ENCODE measurements around the gene HS1BP3. TPM values are rescaled to one million over a fixed set of nuclear protein-coding genes. Genes with fewer than 3 reads are reported as not detected.
A peak's percentile ranks its signal among the peaks of the same experiment; 100 is the strongest.

Gene HS1BP3
- total and polyA plus RNA-seq, 2 of the 13 experiments (the other 11 are each of a cell fraction or from before 2014, with no cell fraction given), result 15.2 to 22.0 TPM

GRCh38 chr2:20676353-20677215, 25.7 kb upstream of the HS1BP3 start (continued):
- TF ChIP-seq ZSCAN25 (CRISPR knock-in tag; IDR thresholded peaks at IDR 0.05), result peak; percentile 75; the same call in 1 of the 2 replicates
- TF ChIP-seq, protein P1, sequence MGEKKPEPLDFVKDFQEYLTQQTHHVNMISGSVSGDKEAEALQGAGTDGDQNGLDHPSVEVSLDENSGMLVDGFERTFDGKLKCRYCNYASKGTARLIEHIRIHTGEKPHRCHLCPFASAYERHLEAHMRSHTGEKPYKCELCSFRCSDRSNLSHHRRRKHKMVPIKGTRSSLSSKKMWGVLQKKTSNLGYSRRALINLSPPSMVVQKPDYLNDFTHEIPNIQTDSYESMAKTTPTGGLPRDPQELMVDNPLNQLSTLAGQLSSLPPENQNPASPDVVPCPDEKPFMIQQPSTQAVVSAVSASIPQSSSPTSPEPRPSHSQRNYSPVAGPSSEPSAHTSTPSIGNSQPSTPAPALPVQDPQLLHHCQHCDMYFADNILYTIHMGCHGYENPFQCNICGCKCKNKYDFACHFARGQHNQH (CRISPR knock-in tag; IDR thresholded peaks at IDR 0.05), result peak; percentile 97; the same call in 1 of the 2 replicates
- TF ChIP-seq ATF6 (CRISPR knock-in tag; conservative IDR thresholded peaks at IDR 0.05), result peak; percentile 96
- TF ChIP-seq PCBP2 (optimal IDR thresholded peaks at IDR 0.05; ENCODE audit: low read depth, low read length, poor library complexity, severe bottlenecking), result no peak
- TF ChIP-seq ZFP36L1 (CRISPR knock-in tag; IDR thresholded peaks at IDR 0.05), result no peak; the same call in 1 of the 2 replicates
- TF ChIP-seq, protein P2, sequence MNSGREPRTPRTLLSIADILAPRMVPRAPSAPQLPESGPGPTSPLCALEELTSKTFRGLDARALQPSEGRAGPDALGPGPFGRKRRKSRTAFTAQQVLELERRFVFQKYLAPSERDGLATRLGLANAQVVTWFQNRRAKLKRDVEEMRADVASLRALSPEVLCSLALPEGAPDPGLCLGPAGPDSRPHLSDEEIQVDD (CRISPR knock-in tag; IDR thresholded peaks at IDR 0.05; ENCODE audit: borderline replicate concordance), result peak; percentile 74; the same call in 1 of the 2 replicates
- peak; percentile 48; the same call in 1 of the 2 replicates for TF ChIP-seq MAZ (IDR thresholded peaks at IDR 0.05; ENCODE audit: borderline replicate concordance, low read depth, low read length)
- peak; percentile 76 for TF ChIP-seq MAZ (CRISPR knock-in tag; IDR thresholded peaks at IDR 0.05; ENCODE audit: low read depth)
- peak; percentile 97 for TF ChIP-seq TARDBP (CRISPR knock-in tag; IDR thresholded peaks at IDR 0.05)
- peak; percentile 40; the same call in 1 of the 2 replicates for TF ChIP-seq TBX3 (IDR thresholded peaks at IDR 0.05; ENCODE audit: borderline replicate concordance)
- no peak for TF ChIP-seq PAWR (CRISPR knock-in tag; IDR thresholded peaks at IDR 0.05; ENCODE audit: borderline replicate concordance)
- TF ChIP-seq TBX2 (CRISPR knock-in tag; IDR thresholded peaks at IDR 0.05; ENCODE audit: borderline replicate concordance), result peak; percentile 76
- 0 out of 2 replicates have a peak, but pooled peaks have one; percentile 56 for TF ChIP-seq ZNF232 (CRISPR knock-in tag; IDR thresholded peaks at IDR 0.05; ENCODE audit: borderline replicate concordance)
- peak; percentile 81 for TF ChIP-seq CBX5 (CRISPR knock-in tag; IDR thresholded peaks at IDR 0.05; ENCODE audit: borderline replicate concordance)
- no peak for TF ChIP-seq LCORL (IDR thresholded peaks at IDR 0.05)
- TF ChIP-seq LCORL (CRISPR knock-in tag; IDR thresholded peaks at IDR 0.05), result peak; percentile 91
- TF ChIP-seq ATF7-NPFF (CRISPR knock-in tag; IDR thresholded peaks at IDR 0.05; ENCODE audit: low read depth), result peak; percentile 64
- TF ChIP-seq, protein P3, sequence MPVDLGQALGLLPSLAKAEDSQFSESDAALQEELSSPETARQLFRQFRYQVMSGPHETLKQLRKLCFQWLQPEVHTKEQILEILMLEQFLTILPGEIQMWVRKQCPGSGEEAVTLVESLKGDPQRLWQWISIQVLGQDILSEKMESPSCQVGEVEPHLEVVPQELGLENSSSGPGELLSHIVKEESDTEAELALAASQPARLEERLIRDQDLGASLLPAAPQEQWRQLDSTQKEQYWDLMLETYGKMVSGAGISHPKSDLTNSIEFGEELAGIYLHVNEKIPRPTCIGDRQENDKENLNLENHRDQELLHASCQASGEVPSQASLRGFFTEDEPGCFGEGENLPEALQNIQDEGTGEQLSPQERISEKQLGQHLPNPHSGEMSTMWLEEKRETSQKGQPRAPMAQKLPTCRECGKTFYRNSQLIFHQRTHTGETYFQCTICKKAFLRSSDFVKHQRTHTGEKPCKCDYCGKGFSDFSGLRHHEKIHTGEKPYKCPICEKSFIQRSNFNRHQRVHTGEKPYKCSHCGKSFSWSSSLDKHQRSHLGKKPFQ (CRISPR knock-in tag; IDR thresholded peaks at IDR 0.05; ENCODE audit: insufficient replicate concordance), result no peak
- peak; percentile 61; the same call in 1 of the 2 replicates for TF ChIP-seq PAF1 (CRISPR knock-in tag; IDR thresholded peaks at IDR 0.05)
- peak; percentile 96 for TF ChIP-seq ZNF580 (CRISPR knock-in tag; IDR thresholded peaks at IDR 0.05; ENCODE audit: borderline replicate concordance, low read depth)
- 0 out of 2 replicates have a peak, but pooled peaks have one; percentile 30 for TF ChIP-seq ZNF225 (CRISPR knock-in tag; IDR thresholded peaks at IDR 0.05)
- peak; percentile 90 for TF ChIP-seq MIXL1 (CRISPR knock-in tag; IDR thresholded peaks at IDR 0.05)
- TF ChIP-seq RELA (CRISPR knock-in tag; IDR thresholded peaks at IDR 0.05), result no peak; the same call in 1 of the 2 replicates
- peak; percentile 87; the same call in 1 of the 2 replicates for TF ChIP-seq ZNF451 (CRISPR knock-in tag; IDR thresholded peaks at IDR 0.05)

Data from HepG2 (cell line).